ENCODE results near the gene GALNT1. TPM values are rescaled to one million over a fixed set of nuclear protein-coding genes. Genes with fewer than 3 reads are reported as not detected.

GALNT1 gene
- total and polyA plus RNA-seq, 11 donors = 9.6 to 69.0 (median 42.7) TPM

DNA sequence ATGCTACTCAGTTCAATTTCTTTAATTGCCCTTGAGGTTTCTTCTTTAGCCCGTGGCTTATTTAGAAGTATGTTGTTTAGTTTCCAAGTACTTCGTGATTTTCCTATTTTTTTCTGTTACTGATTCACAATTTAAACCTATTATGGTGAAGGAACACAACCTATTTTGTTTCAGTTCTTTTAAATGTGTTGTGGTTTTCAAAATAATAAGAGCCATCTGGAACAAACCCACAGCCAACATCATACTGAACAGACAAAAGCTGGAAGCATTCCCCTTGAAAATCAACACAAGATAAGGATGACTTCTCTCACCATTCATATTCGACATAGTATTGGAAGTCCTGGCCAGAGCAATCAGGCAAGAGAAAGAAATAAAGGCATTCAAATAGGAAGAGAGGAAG, 155.2 kb downstream of the GALNT1 start:
- TF ChIP-seq, protein P1, sequence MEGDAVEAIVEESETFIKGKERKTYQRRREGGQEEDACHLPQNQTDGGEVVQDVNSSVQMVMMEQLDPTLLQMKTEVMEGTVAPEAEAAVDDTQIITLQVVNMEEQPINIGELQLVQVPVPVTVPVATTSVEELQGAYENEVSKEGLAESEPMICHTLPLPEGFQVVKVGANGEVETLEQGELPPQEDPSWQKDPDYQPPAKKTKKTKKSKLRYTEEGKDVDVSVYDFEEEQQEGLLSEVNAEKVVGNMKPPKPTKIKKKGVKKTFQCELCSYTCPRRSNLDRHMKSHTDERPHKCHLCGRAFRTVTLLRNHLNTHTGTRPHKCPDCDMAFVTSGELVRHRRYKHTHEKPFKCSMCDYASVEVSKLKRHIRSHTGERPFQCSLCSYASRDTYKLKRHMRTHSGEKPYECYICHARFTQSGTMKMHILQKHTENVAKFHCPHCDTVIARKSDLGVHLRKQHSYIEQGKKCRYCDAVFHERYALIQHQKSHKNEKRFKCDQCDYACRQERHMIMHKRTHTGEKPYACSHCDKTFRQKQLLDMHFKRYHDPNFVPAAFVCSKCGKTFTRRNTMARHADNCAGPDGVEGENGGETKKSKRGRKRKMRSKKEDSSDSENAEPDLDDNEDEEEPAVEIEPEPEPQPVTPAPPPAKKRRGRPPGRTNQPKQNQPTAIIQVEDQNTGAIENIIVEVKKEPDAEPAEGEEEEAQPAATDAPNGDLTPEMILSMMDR (IDR thresholded peaks at IDR 0.05) = no peak
- no peak for TF ChIP-seq POLR2A (IDR thresholded peaks at IDR 0.05)
- no peaks in the 10 kb centered on the region for H3K36me3 ChIP-seq
- DNase-seq (no peak), ATAC-seq (no peak)
- no peak overlapping the region for H3K4me3 ChIP-seq
- WGBS, 4 donors = 61 to 67% (median 64%) methylated on average over 3 of the region's 3 CpGs
- H3K27ac ChIP-seq = no peak overlapping the region
- no peaks in the 10 kb centered on the region for H3K27me3 ChIP-seq
- peaks cover 0 to 27% (median 16%) of the 10 kb centered on the region in 12 donors for H3K4me1 ChIP-seq
- H3K9me3 ChIP-seq = peaks cover 0 to 27% (median 0%) of the 10 kb centered on the region in 12 donors
- intact Hi-C loops (cut with DNase I) = loop anchor here in 1 of 10 donors (10.0 kb wide), 1 partner anchor 152 kb away; the partner anchor contains the start of gene GALNT1

DNA sequence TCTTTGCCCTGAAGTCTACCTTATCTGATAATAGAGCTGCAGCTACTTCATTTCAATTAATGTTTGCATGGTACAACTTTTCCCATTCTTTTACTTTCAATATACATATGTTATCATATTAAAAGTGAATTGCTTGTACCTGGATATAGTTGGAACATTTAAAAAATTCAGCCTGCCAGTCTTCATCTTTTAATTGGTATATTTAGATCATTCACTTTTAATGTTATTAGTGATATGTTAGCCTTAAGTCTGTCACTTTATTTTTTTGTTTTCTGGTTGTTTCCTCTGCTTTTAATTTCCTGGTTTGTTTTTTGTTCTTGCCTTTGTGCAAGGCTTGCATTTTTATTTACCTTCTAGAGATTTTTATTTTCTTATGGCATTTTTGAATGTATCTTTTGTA, 158.2 kb downstream of the GALNT1 start:
- ATAC-seq = no peak
- Histone ChIP-seq H3K27me3 (no peaks in the 10 kb centered on the region), H3K27ac (no peak overlapping the region), H3K9me3 (peaks cover 0 to 27% (median 0%) of the 10 kb centered on the region in 12 donors), H3K4me3 (no peak overlapping the region), H3K4me1 (no peaks in the 10 kb centered on the region), H3K36me3 (no peaks in the 10 kb centered on the region)
- TF ChIP-seq, protein P1 (IDR thresholded peaks at IDR 0.05) = no peak
- TF ChIP-seq POLR2A (IDR thresholded peaks at IDR 0.05) = no peak
- DNase-seq = no peak
- intact Hi-C loops (cut with DNase I) = loop anchor here in 2 of 10 donors (10.0 kb wide), 2 partner anchors 155 to 335 kb away; partner anchors contain the start of gene GALNT1 (in 1 of the 2)

DNA sequence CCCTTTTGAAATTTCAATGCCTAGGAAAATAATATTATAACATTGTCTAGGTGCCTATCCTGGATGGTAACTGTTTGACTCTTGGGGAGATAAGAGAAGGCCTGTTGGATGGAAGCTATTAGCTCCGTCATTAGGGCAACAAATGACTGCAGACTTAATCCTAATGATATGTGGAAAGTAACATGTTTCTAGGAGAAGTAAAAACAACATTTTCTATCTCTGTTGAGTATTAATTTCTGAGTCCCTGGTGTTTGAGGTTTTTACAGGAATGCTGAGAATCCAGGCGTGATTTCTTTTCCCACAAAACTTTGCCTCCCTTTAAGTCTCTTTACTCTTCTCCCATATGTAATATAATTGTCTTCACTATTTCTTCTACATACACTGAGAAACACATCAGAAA, 159.1 kb downstream of the GALNT1 start:
- 87 to 99% (median 89%) methylated on average over 2 of the region's 2 CpGs for WGBS, 4 donors
- TF ChIP-seq POLR2A (IDR thresholded peaks at IDR 0.05) = no peak
- TF ChIP-seq, protein P1 (IDR thresholded peaks at IDR 0.05) = no peak
- no peak for ATAC-seq
- H3K27me3 ChIP-seq = no peaks in the 10 kb centered on the region
- intact Hi-C loops (cut with DNase I) = loop anchor here in 1 of 10 donors (10.0 kb wide), 1 partner anchor 336 kb away; no protein-coding TSS in a partner anchor
- DNase-seq = no peak
- peaks cover 0 to 27% (median 0%) of the 10 kb centered on the region in 12 donors for H3K9me3 ChIP-seq
- no peak overlapping the region for H3K27ac ChIP-seq
- H3K36me3 ChIP-seq = no peaks in the 10 kb centered on the region
- H3K4me3 ChIP-seq = no peak overlapping the region
- H3K4me1 ChIP-seq = no peaks in the 10 kb centered on the region

DNA sequence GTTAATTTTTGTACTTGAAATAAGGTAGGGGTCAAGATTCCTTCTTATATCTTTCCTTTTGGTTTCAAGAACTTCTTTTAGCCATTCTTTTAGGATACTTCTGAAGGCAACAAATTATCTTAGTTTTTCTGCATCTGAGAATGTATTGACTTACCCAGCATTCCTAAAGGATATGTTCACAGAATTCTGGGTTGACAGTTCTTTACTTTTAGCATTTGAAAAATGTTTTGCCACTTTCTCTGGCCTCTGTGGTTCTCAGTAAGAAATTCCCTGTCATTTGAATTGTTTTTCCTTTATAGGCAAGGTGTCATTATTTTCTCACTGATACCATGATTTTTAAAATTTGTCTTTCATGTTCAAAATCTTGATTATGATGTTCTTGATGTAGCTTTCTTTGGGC, 162.4 kb downstream of the GALNT1 start:
- intact Hi-C loops (cut with DNase I) = loop anchor here in 1 of 10 donors (10.0 kb wide), 1 partner anchor 339 kb away; no protein-coding TSS in a partner anchor
- Histone ChIP-seq H3K27me3 (no peaks in the 10 kb centered on the region), H3K4me1 (no peaks in the 10 kb centered on the region), H3K4me3 (no peak overlapping the region), H3K36me3 (no peaks in the 10 kb centered on the region), H3K27ac (no peak overlapping the region), H3K9me3 (peaks cover 0 to 13% (median 0%) of the 10 kb centered on the region in 12 donors)
- no peak for ATAC-seq
- no peak for DNase-seq
- TF ChIP-seq POLR2A (IDR thresholded peaks at IDR 0.05) = no peak
- TF ChIP-seq, protein P1 (IDR thresholded peaks at IDR 0.05) = no peak
